ENCODE results near the gene WWP2.

Gene WWP2

GRCh38 chr16:69934044-69934443, 171.9 kb downstream of the WWP2 start:
- no peak overlapping the region for H3K4me3 ChIP-seq (ENCODE audit: control insufficient read depth, low read depth, low read length)
- DNase-seq (ENCODE audit: low read depth): no peak
- no peak for TF ChIP-seq CTCF (IDR thresholded peaks at IDR 0.05; ENCODE audit: control insufficient read depth, insufficient read depth, low read depth, low read length, missing control alignments)

- no peak for DNase-seq (ENCODE audit: low read depth)
- no peak for TF ChIP-seq CTCF (IDR thresholded peaks at IDR 0.05; ENCODE audit: control insufficient read depth, insufficient read depth, low read depth, low read length, missing control alignments)
- no peak overlapping the region for H3K4me3 ChIP-seq (ENCODE audit: control insufficient read depth, low read depth, low read length)
Measured at GRCh38 chr16:69934751-69935150, 172.6 kb downstream of the WWP2 start.

GRCh38 chr16:69935278-69935711, 173.2 kb downstream of the WWP2 start:
- no peak for TF ChIP-seq CTCF (IDR thresholded peaks at IDR 0.05; ENCODE audit: control insufficient read depth, insufficient read depth, low read depth, low read length, missing control alignments)
- no peak overlapping the region for H3K4me3 ChIP-seq (ENCODE audit: control insufficient read depth, low read depth, low read length)
- DNase-seq (ENCODE audit: low read depth): no peak

GRCh38 chr16:69935740-69936139, 173.6 kb downstream of the WWP2 start:
- no peak overlapping the region for H3K4me3 ChIP-seq (ENCODE audit: control insufficient read depth, low read depth, low read length)
- no peak for DNase-seq (ENCODE audit: low read depth)
- TF ChIP-seq CTCF (IDR thresholded peaks at IDR 0.05; ENCODE audit: control insufficient read depth, insufficient read depth, low read depth, low read length, missing control alignments): no peak

DNA sequence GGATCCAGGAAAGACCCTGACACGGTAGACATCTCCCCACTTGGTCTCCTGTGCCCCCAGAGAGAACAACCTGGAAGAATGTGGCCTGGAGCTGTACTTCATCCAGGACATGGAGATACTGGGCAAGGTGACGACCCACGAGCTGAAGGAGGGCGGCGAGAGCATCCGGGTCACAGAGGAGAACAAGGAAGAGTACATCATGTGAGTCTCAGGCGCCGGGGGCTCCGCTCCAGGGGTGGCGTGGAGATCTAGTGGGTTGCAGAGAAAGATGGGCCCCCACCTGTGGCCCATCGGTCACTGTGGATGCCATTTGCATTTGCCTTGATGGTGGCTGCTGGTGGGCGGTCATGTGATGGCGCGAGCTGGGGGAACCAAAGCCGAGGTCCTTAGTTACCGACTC, 174.1 kb downstream of the WWP2 start:
- no peak for DNase-seq (ENCODE audit: low read depth)
- no peak for TF ChIP-seq CTCF (IDR thresholded peaks at IDR 0.05; ENCODE audit: control insufficient read depth, insufficient read depth, low read depth, low read length, missing control alignments)
- H3K4me3 ChIP-seq (ENCODE audit: control insufficient read depth, low read depth, low read length): no peak overlapping the region

DNA sequence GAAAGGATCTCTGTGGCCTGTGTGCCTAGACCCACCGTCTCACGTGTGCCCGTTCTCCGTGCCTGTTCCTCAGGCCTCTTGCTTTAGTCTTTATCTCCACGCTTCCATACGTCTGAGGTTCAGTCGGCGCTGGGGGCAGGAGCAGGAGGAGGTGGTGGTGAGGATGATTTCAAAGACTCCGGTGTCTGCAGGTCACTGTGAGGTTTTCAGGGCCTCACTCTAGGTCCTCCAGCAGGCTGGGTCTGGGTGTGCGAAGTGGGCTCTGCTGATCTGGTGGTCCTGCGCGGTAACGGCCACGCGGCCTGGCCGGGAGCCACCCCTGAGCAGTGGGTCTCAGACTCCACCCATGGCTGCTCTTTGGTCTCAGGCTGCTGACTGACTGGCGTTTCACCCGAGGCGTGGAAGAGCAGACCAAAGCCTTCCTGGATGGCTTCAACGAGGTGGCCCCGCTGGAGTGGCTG, 174.6 kb downstream of the WWP2 start:
- no peak overlapping the region for H3K4me3 ChIP-seq (ENCODE audit: control insufficient read depth, low read depth, low read length)
- DNase-seq (ENCODE audit: low read depth): no peak
- TF ChIP-seq CTCF (IDR thresholded peaks at IDR 0.05; ENCODE audit: control insufficient read depth, insufficient read depth, low read depth, low read length, missing control alignments): no peak

DNA sequence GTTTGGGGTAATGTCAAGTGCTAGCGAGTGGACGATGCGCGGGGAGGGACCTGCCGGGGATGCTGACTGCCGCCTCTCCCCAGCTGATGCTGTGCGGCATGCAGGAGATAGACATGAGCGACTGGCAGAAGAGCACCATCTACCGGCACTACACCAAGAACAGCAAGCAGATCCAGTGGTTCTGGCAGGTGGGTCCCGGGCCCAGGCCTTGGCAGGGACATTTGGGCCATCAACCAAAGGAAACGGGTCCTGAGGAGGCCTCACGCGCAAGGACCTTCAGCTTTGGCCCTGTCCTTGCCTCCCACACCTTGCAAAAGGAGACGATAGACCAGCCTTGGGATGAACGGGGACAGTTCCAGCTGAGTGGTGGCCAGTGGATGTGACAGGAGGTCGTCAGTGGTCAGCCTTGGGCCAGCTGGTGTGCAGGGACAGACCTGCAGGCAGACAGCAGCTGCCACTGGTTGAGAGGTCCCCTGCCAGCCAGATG, 175.4 kb downstream of the WWP2 start:
- no peak overlapping the region for H3K4me3 ChIP-seq (ENCODE audit: control insufficient read depth, low read depth, low read length)
- TF ChIP-seq CTCF (IDR thresholded peaks at IDR 0.05; ENCODE audit: control insufficient read depth, insufficient read depth, low read depth, low read length, missing control alignments): peak; percentile 41
- no peak for DNase-seq (ENCODE audit: low read depth)

All from AG09309 (cell line).